Subcutaneous adipose tissue (tissue), 4 donors: ENCODE measurements around the gene ADAMTS17. TPM values are rescaled to one million over a fixed set of nuclear protein-coding genes. Genes with fewer than 3 reads are reported as not detected.

ENCODE experiments used
- total RNA-seq, 4 donors: library from RNA; depleted of rRNA; stranded (reverse); fragments of >200 nt; gene quantifications; one replicate each; pipeline ENCODE4 v1.1.0, GENCODE V29; 2016
- TF ChIP-seq, protein P1 (sequence below): fragments of 450-650 bp; IDR thresholded peaks from one replicate; pipeline ENCODE4 v1.5.1; 2016; ENCODE audit warnings: low read depth, mild to moderate bottlenecking, control low read depth, antibody characterized with exemption, moderate library complexity

ADAMTS17 gene
- total RNA-seq, 4 donors from 2014 or later = 0.49 to 5.3 (median 2.5) TPM

DNA sequence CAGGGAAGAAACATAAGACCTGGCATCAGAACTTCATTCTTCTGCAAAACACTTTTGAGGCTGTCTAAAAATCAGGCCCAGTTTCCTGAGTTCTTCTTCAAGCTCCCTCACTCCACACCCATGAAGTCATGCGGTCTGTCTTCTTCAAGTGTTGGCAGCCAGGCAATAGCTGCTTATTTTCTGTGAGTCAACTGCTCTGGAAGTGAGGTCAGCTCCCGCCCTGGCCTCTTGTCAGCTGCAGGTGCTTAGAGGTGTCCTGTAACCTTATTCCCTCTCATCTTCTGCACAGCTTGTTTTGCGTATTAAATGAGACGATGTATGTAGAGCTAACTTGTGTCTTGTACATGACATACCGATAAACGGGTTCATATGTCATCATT, 226.1 kb downstream of the ADAMTS17 start:
- TF ChIP-seq, protein P1, sequence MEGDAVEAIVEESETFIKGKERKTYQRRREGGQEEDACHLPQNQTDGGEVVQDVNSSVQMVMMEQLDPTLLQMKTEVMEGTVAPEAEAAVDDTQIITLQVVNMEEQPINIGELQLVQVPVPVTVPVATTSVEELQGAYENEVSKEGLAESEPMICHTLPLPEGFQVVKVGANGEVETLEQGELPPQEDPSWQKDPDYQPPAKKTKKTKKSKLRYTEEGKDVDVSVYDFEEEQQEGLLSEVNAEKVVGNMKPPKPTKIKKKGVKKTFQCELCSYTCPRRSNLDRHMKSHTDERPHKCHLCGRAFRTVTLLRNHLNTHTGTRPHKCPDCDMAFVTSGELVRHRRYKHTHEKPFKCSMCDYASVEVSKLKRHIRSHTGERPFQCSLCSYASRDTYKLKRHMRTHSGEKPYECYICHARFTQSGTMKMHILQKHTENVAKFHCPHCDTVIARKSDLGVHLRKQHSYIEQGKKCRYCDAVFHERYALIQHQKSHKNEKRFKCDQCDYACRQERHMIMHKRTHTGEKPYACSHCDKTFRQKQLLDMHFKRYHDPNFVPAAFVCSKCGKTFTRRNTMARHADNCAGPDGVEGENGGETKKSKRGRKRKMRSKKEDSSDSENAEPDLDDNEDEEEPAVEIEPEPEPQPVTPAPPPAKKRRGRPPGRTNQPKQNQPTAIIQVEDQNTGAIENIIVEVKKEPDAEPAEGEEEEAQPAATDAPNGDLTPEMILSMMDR = no peak

DNA sequence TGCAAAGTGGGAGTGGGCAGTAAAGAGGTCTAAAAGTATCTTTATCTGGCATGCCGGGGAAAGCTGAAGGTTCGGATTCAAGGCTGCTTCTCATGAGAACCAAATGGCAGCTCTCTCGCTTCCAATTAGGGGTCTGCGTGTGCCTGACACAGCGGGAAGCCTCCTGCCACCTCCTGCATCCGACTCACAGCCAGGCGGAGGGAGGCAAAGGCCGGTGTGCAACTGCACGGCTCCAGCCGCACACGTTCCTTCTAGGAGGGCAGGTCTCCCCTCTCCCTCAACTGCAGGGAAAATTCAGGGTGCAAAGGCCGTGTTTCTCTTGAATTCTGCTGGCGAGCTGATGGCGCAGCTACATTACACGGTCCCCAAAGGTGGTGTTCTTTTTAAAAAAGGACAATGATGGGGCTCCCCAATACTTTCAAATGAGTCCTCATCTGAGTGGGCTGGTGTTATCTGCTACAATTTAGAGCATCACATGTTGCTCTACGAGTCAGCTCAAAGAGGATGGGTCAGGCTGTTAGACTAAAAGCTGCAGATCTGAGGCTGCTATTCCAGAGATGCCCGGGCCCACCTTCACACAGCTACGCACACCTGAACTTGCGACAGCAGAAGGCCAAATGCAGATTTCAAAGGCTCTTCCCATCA, 226.6 kb downstream of the ADAMTS17 start:
- TF ChIP-seq, protein P1 = no peak

DNA sequence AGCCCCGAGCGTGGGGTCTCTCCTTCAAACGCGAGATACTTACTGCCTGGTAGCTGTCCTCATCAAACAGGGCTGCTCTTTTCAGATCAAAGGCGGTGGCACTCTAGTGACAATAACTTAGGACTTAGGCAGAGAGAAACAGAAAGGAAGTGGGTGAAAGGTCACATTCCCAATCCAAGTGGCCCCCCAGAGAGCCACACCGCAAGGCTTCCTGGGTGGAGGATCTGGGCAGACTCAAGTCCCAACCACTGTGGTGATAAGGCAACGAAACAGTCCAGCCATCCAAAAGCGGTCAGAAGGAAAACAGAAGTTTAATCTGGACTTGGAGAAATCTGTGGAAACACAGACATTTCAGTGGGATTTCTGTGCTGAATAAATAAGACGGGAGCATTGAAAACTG, 227.2 kb downstream of the ADAMTS17 start:
- TF ChIP-seq, protein P1 = no peak

DNA sequence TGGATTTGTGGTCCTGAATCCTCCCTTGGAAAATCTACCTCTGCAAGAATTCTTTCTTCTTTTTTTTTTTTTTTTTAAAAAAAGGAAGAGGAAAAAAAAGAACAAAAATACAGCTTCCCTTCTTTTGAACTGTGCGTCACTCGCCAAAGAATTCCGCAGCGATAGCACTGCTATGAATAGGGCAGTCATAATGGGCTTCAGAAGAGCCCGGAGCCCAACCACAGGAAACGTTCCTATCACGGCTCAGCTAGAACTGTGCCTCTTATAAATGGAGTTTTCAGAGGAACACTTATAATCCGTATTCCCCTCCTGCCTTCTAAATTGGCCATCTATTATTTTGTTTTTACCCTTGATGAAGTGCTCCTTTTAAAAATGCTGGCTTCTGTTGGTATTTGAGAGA, 227.7 kb downstream of the ADAMTS17 start:
- TF ChIP-seq, protein P1 = no peak

DNA sequence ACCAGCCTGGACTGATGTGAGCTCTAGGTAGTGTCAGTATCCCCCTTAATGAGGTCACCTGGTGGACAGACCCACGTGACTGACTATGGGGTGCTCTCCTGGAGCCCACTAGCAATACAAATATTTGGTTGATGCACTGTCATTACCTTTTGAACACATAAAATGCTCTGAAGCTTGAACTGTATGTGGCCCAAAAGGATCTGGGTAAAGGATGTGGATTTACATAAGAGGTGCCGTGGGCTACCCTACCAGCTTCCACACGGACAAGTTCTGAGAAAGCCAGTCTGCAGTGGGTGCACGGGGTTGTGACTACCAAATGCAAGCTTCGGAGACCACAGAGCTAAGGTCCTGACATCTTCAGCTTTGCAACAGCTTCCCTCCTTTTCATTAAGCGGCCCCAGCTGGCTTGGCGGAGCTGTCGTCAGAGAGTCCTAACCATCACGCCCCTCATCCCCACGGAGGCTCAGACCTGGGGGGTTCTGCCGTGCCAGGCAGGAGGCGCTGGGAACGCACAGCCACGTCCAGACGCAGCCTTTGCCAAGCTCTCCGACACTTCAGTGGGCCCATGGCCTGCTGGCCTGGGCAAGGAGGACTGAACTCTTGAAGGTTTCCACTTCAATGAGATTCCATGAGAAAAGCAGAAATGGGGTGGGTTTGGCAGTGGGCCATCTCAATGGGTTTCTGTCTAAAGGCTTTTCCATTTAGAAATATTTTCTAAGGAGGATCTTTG, 228.3 kb downstream of the ADAMTS17 start:
- TF ChIP-seq, protein P1 = no peak

DNA sequence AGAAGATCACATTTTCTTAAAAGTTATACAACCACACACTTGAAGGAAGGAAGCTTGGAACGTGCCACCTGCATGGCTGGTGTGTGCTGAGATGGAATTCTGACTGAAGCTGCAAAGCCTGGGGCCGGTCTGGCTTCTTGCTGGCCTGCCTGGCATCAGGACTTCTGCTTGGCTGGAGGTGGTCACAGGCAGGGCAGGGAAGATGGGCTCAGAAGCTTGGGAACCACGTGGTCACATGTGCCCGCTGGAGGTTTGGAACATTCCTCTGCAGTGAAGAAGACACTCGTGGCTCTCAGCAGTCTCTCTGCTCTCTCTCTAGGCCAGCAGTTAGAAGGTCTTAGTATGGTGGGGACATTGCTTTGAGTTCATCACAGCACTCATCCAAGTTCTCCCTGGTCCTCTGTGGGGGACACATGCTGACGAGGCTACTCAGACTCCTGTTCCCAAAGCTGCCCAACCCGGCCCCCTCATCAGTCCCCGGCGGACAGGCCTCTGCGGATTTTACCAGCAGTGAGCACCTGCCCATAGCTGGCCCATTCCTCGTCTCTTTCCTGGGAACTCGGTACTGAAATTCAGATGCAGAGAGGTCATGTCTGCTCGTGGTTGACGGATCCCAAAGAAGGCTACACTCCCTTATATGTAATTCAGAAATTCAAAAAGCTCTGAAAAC, 229.0 kb downstream of the ADAMTS17 start:
- TF ChIP-seq, protein P1 = no peak

DNA sequence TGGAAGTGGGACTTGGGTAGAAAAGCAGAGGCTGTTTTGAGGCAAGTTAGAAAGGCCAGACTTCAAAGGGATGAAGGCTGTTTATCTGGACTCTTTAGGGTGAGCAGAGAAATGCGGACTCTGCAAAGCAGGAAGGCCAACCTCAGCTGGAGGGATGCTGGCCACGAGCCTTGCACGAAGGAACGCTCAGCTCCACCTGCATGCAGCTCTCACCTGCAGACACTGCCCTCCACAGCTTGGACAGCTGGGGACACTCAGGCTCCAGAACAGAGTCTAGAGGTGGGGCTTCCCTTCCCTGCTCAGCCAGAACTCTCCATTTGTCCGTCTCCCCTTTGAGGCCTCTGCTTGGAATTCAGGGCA, 229.7 kb downstream of the ADAMTS17 start:
- TF ChIP-seq, protein P1 = no peak
